Ishikawa (cell line): ENCODE measurements around the gene MGA.

Experiments used
- CEBPB ChIP-seq: IDR thresholded peaks from 2 replicates; pipeline ENCODE4 v1.6.1; 2012
- EP300 ChIP-seq: IDR thresholded peaks from 2 replicates; pipeline ENCODE4 v1.6.1; 2012; ENCODE audit warnings: borderline replicate concordance
- MAX ChIP-seq: IDR thresholded peaks from 2 replicates; pipeline ENCODE4 v1.6.1; 2012
- NFIC ChIP-seq: IDR thresholded peaks from 2 replicates; pipeline ENCODE4 v1.6.1; 2012
- REST ChIP-seq: IDR thresholded peaks from 2 replicates; pipeline ENCODE4 v1.6.1; 2012; ENCODE audit warnings: low read depth, mild to moderate bottlenecking
- TAF1 ChIP-seq: IDR thresholded peaks from 2 replicates; pipeline ENCODE4 v1.6.1; 2012; ENCODE audit warnings: low read depth, mild to moderate bottlenecking
- USF1 ChIP-seq: IDR thresholded peaks from 2 replicates; pipeline ENCODE4 v1.6.1; 2012

- TF ChIP-seq REST = no peak
- TF ChIP-seq EP300 = no peak
- no peak for TF ChIP-seq NFIC
- TF ChIP-seq MAX = no peak
- TF ChIP-seq CEBPB = no peak
- no peak for TF ChIP-seq TAF1
- TF ChIP-seq USF1 = no peak
Measured at GRCh38 chr15:41782371-41783282, 122.4 kb downstream of the MGA start.
